ENCODE data around the gene IRF2BP2. TPM values are rescaled to one million over a fixed set of nuclear protein-coding genes. Genes with fewer than 3 reads are reported as not detected.

The IRF2BP2 gene
- total RNA-seq, 1 donor from 2014 or later, result 170 TPM

DNA sequence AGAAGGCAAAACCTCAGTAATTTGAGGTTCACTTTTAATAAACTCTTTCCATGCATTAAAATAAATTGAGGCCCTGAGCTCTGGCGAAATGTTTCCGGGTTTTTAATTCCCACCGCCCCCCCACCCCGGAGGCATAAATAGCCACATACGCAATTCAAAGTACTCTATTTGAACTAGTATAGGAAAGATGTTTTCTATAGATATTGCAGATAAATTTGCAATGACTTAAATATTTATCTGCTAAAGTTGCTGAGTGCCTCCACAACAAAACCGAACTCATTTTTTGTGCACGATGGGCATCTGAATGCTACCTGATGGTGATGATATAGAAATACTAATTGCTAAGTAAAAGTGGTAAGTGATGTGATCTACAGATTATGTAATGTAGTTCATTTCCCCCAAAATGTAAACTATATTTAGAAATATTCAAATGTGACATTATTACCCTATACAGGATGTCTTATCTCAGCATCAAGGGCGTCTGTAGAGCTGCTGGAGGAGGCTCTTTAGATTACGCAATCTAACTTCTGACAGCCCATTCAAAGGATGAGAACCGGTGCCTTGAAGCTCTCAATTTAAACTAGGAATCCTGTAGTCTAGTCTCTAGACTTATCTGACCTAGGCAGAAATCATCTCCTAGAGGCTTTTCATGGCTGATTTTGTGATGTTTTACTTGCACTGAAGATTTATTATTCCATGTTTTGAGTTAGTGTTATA, 8.5 kb downstream of the IRF2BP2 start:
- no peaks in the 10 kb centered on the region for H3K9me3 Mint-ChIP-seq (ENCODE audit: unreplicated experiment)
- DNase-seq (ENCODE audit: extremely low spot score, unreplicated experiment), result no peak
- peak overlapping the region; percentile 72 for H3K4me3 Mint-ChIP-seq (ENCODE audit: unreplicated experiment)
- no peaks in the 10 kb centered on the region for H3K27me3 Mint-ChIP-seq (ENCODE audit: unreplicated experiment)
- peaks cover 33% of the 10 kb centered on the region for H3K36me3 Mint-ChIP-seq (ENCODE audit: unreplicated experiment)
- peaks cover 64% of the 10 kb centered on the region for H3K4me1 Mint-ChIP-seq (ENCODE audit: unreplicated experiment)
- TF ChIP-seq, protein P1, sequence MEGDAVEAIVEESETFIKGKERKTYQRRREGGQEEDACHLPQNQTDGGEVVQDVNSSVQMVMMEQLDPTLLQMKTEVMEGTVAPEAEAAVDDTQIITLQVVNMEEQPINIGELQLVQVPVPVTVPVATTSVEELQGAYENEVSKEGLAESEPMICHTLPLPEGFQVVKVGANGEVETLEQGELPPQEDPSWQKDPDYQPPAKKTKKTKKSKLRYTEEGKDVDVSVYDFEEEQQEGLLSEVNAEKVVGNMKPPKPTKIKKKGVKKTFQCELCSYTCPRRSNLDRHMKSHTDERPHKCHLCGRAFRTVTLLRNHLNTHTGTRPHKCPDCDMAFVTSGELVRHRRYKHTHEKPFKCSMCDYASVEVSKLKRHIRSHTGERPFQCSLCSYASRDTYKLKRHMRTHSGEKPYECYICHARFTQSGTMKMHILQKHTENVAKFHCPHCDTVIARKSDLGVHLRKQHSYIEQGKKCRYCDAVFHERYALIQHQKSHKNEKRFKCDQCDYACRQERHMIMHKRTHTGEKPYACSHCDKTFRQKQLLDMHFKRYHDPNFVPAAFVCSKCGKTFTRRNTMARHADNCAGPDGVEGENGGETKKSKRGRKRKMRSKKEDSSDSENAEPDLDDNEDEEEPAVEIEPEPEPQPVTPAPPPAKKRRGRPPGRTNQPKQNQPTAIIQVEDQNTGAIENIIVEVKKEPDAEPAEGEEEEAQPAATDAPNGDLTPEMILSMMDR (IDR thresholded peaks at IDR 0.05), result no peak
- H3K27ac Mint-ChIP-seq (ENCODE audit: unreplicated experiment), result peak overlapping the region; percentile 91

DNA sequence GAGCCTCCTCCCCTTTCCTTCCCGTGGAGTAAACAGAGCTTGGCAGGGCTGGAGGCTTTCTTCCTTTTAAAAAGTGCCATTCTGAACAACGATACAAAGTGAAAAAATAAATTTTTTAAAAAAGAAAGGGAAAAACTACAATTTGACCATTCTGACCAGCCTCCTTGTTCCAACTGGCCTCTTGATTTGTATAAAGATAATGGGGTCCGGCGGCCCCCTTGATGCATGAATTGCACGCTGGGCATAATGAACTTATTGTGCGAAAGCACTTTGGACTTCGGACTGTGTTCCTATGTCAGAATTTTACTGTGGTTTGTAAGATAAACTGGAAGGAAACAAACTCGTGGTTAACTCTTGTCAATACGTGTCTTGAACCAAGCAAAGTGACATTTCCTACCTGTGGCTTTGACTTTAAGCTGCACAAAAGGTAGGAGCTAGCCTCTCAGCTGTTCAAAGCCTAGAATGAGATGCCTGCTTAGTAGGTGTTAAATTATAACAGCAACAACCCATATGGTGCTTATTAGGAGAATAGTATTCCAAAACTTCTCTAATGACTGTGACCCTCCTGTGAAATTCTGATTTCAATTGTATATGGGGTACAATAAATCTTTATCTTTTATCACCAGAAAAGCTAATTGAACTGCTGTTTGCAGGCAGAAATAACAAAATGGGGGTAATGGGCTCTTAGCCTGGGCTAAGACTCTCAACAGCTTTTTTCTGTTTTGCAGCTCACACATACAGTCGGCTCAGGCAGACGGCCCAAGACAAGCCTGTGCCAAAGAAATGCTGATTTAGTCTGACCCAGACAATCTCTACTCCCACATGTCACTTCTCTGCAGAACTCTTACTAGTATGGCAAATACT, 9.3 kb downstream of the IRF2BP2 start:
- Mint-ChIP-seq H3K4me1 (ENCODE audit: unreplicated experiment) (peaks cover 60% of the 10 kb centered on the region), H3K36me3 (ENCODE audit: unreplicated experiment) (peaks cover 25% of the 10 kb centered on the region), H3K4me3 (ENCODE audit: unreplicated experiment) (peak overlapping the region; percentile 72), H3K27me3 (ENCODE audit: unreplicated experiment) (no peaks in the 10 kb centered on the region), H3K27ac (ENCODE audit: unreplicated experiment) (peak overlapping the region; percentile 91), H3K9me3 (ENCODE audit: unreplicated experiment) (peaks cover 4% of the 10 kb centered on the region)
- DNase-seq (ENCODE audit: extremely low spot score, unreplicated experiment), result no peak
- TF ChIP-seq, protein P1 (IDR thresholded peaks at IDR 0.05), result no peak

DNA sequence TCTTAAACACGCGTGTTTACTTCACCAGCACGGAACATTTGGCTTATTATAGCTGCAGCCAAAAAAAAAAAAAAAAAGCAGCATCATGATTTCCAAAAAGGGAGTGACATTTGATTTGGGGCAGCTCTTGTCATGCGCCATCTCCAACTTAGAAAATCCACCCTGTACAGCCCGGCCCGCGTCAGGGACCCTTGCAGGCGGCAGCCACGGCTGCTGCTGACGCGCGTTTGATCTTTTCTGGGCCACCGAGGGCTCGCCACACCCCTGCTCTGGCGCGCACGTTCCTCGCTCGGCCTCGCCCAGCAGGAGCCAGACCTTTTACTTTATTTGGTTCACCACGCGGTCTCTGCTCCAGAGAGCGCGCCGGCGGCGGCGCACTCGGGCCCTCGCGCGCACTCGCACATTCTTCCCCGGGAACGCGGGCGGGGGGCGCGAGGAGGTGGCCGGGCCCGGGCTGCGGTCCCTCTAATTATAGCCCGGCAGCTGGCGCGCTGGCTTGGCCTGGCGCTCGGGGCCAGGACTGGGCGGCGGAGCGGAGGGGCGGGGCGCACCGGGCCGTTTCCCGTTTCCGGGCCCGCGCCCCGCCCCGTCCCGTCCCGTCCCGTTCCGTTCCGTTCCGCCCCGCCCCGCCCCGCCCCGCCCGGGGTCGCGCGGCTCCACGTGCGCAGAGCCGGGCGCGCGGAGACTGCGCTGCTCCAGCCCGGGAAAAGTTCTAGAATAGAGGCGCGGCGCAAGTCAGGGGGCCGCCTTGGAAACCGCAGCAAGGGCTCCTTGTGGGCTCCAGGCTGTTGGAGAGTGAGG, 10.2 kb downstream of the IRF2BP2 start:
- TF ChIP-seq, protein P1 (IDR thresholded peaks at IDR 0.05), result no peak
- DNase-seq (ENCODE audit: extremely low spot score, unreplicated experiment), result peak; percentile 92
- Mint-ChIP-seq H3K9me3 (ENCODE audit: unreplicated experiment) (peaks cover 5% of the 10 kb centered on the region), H3K4me3 (ENCODE audit: unreplicated experiment) (peak overlapping the region; percentile 83), H3K36me3 (ENCODE audit: unreplicated experiment) (peaks cover 17% of the 10 kb centered on the region), H3K27me3 (ENCODE audit: unreplicated experiment) (no peaks in the 10 kb centered on the region), H3K4me1 (ENCODE audit: unreplicated experiment) (peaks cover 57% of the 10 kb centered on the region), H3K27ac (ENCODE audit: unreplicated experiment) (peak overlapping the region; percentile 91)

DNA sequence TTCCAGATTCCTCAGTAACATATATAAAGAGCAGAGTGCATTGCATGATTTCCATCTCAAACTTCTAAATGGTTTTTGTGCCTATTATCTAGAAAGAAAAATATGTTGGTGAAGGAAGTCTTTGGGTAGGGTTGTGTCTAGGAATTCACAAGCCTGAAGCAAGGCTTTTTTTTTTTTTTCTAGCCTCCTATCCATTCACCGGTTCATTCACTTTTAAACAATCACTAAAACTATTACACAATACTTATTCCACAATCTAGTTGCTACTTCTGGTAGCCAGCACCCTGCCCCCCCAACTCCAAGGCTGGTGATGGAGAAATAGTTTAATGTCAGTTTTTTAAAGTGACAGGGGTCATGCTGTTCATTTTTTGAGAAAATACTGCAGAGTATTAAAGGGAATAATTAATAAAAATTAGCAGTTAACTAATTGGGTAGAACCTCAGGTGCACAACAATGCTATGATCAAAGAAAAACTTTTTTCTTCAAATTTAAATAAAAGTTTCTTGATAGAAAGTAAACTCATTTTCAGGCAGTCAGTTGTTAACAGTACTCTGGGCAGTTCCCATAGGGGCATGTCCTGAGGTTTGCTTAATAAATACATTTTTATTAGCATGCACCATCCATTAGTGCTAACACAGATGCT, 10.9 kb downstream of the IRF2BP2 start:
- DNase-seq (ENCODE audit: extremely low spot score, unreplicated experiment), result no peak
- Mint-ChIP-seq H3K9me3 (ENCODE audit: unreplicated experiment) (peaks cover 8% of the 10 kb centered on the region), H3K27ac (ENCODE audit: unreplicated experiment) (peak overlapping the region; percentile 91), H3K4me3 (ENCODE audit: unreplicated experiment) (peak overlapping the region; percentile 83), H3K4me1 (ENCODE audit: unreplicated experiment) (peaks cover 54% of the 10 kb centered on the region), H3K36me3 (ENCODE audit: unreplicated experiment) (peaks cover 13% of the 10 kb centered on the region), H3K27me3 (ENCODE audit: unreplicated experiment) (no peaks in the 10 kb centered on the region)
- TF ChIP-seq, protein P1 (IDR thresholded peaks at IDR 0.05), result no peak
